NCI-H460 (cell line): ENCODE results near the gene ABHD15. TPM values are rescaled to one million over a fixed set of nuclear protein-coding genes. Genes with fewer than 3 reads are reported as not detected.
A peak's percentile ranks its signal among the peaks of the same experiment; 100 is the strongest.

Experiments
- DNase-seq: peaks from one replicate; pipeline ENCODE4 v3.0.0-alpha.2; 2016; ENCODE audit warnings: low read depth; ENCODE audit errors: extremely low read depth
- total RNA-seq: library from RNA; depleted of rRNA; stranded (reverse); fragments of >200 nt; shearing (Covaris generic); gene quantifications from 2 replicates; pipeline ENCODE4 v1.2.3, GENCODE V29; 2014

Gene ABHD15
- total RNA-seq, 1 experiment from 2014 or later: 14.0 TPM

GRCh38 chr17:29583324-29584248, 16.7 kb upstream of the ABHD15 start:
- no peak for DNase-seq

GRCh38 chr17:29582772-29583171, 15.9 kb upstream of the ABHD15 start:
- DNase-seq: no peak

- no peak for DNase-seq
Observed at GRCh38 chr17:29582254-29582765, 15.5 kb upstream of the ABHD15 start.

GRCh38 chr17:29581583-29582253, 14.9 kb upstream of the ABHD15 start:
- DNase-seq: no peak

- DNase-seq: peak; percentile 87
Observed at GRCh38 chr17:29579866-29580771, 13.3 kb upstream of the ABHD15 start.

- no peak for DNase-seq
Observed at GRCh38 chr17:29578626-29579485, 12.0 kb upstream of the ABHD15 start.

- no peak for DNase-seq
Observed at GRCh38 chr17:29577385-29578211, 10.8 kb upstream of the ABHD15 start.

- DNase-seq: no peak
Observed at GRCh38 chr17:29577001-29577370, 10.1 kb upstream of the ABHD15 start.

- DNase-seq: no peak
Observed at GRCh38 chr17:29576214-29577000, 9.6 kb upstream of the ABHD15 start.

GRCh38 chr17:29575511-29576213, 8.8 kb upstream of the ABHD15 start:
- DNase-seq: no peak

- no peak for DNase-seq
Observed at GRCh38 chr17:29574732-29575510, 8.1 kb upstream of the ABHD15 start.

GRCh38 chr17:29573871-29574731, 7.3 kb upstream of the ABHD15 start:
- DNase-seq: no peak

GRCh38 chr17:29573558-29573869, 6.7 kb upstream of the ABHD15 start:
- no peak for DNase-seq

GRCh38 chr17:29572691-29573557, 6.1 kb upstream of the ABHD15 start:
- DNase-seq: no peak
